ENCODE measurements around the gene PRUNE1. TPM values are rescaled to one million over a fixed set of nuclear protein-coding genes. Genes with fewer than 3 reads are reported as not detected.

PRUNE1 gene
- total and polyA plus RNA-seq, 2 donors from 2014 or later, result 24.0 to 25.6 TPM

GRCh38 chr1:151035167-151035566, 26.9 kb downstream of the PRUNE1 start:
- peaks cover 4 to 23% (median 17%) of the 10 kb centered on the region in 3 donors for H3K36me3 ChIP-seq (ENCODE audit: control insufficient read depth in 2 of 3, insufficient read depth in 3 of 3, low read length in 3 of 3)
- H3K4me1 ChIP-seq (ENCODE audit: control insufficient read depth in 2 of 3, insufficient read depth in 2 of 3, low read depth in 1 of 3, low read length in 3 of 3), result no peaks in the 10 kb centered on the region
- H3K27me3 ChIP-seq (ENCODE audit: control insufficient read depth, insufficient read depth, low read length), result no peaks in the 10 kb centered on the region
- intact Hi-C loops (cut with DNase I), result no loop called here
- FAIRE-seq, result no peak
- no peak overlapping the region for H3K9ac ChIP-seq (ENCODE audit: low read length in 3 of 3)
- H3K27ac ChIP-seq (ENCODE audit: low read depth in 2 of 2, low read length in 2 of 2), result no peak overlapping the region
- TF ChIP-seq CTCF (IDR thresholded peaks at IDR 0.05; ENCODE audit: borderline replicate concordance, extremely low read depth, insufficient read depth), result no peak
- H3K4me3 ChIP-seq (ENCODE audit: low read length in 3 of 3), result no peak overlapping the region
- H3K9me3 ChIP-seq (ENCODE audit: control insufficient read depth in 2 of 3, insufficient read depth in 1 of 3, low read length in 3 of 3), result no peaks in the 10 kb centered on the region
- DNase-seq, result no peak

- H3K9ac ChIP-seq (ENCODE audit: low read length in 3 of 3), result no peak within 1 kb of the TSS
- no peak within 1 kb of the TSS for H3K4me3 ChIP-seq (ENCODE audit: low read length in 3 of 3)
- no peak for TF ChIP-seq CTCF (IDR thresholded peaks at IDR 0.05; ENCODE audit: borderline replicate concordance, extremely low read depth, insufficient read depth)
- H3K4me1 ChIP-seq (ENCODE audit: control insufficient read depth in 2 of 3, insufficient read depth in 2 of 3, low read depth in 1 of 3, low read length in 3 of 3), result no peaks in the 10 kb centered on the region
- H3K36me3 ChIP-seq (ENCODE audit: control insufficient read depth in 2 of 3, insufficient read depth in 3 of 3, low read length in 3 of 3), result peaks cover 2 to 14% (median 14%) of the 10 kb centered on the region in 3 donors
- DNase-seq (no peak), FAIRE-seq (no peak)
- H3K27ac ChIP-seq (ENCODE audit: low read depth in 2 of 2, low read length in 2 of 2), result no peak within 1 kb of the TSS
- no peaks in the 10 kb centered on the region for H3K9me3 ChIP-seq (ENCODE audit: control insufficient read depth in 2 of 3, insufficient read depth in 1 of 3, low read length in 3 of 3)
- no peaks in the 10 kb centered on the region for H3K27me3 ChIP-seq (ENCODE audit: control insufficient read depth, insufficient read depth, low read length)
- intact Hi-C loops (cut with DNase I), result no loop called here
These were observed 28.1 kb downstream of the PRUNE1 start, which contains the start of gene BNIPL for GRCh38 chr1:151036356-151036755. TSS of gene BNIPL (plus strand) at chr1:151036586. CDS start at chr1:151036726, 140 bp downstream.

DNA sequence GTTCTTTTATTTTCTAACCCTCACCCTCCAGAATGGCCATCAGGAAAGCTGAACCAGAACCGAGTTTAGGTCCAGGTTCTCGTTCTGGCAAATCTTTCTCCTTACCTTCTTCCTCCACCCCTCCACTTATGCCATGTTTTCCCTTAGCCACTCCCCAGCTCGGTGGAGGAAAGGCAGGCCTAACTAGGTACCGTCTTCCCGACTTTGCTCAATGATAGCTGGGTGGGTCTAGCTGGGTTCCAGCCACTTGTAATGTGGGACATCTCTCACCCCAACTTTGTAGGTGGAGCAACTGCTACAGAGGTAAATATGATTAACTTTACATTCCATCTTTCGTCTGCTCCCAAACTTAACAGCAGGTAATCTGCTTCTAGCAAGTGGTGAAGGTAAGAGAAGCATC, 28.8 kb downstream of the PRUNE1 start:
- intact Hi-C loops (cut with DNase I), result no loop called here
- FAIRE-seq, result no peak

More for the DNA sequence above, 28.8 kb downstream of the PRUNE1 start:
- Histone ChIP-seq H3K4me3 (ENCODE audit: low read length in 3 of 3) (no peak overlapping the region), H3K9me3 (ENCODE audit: control insufficient read depth in 2 of 3, insufficient read depth in 1 of 3, low read length in 3 of 3) (no peaks in the 10 kb centered on the region), H3K27ac (ENCODE audit: low read depth in 2 of 2, low read length in 2 of 2) (no peak overlapping the region), H3K36me3 (ENCODE audit: control insufficient read depth in 2 of 3, insufficient read depth in 3 of 3, low read length in 3 of 3) (peaks cover 0 to 14% (median 14%) of the 10 kb centered on the region in 3 donors), H3K4me1 (ENCODE audit: control insufficient read depth in 2 of 3, insufficient read depth in 2 of 3, low read depth in 1 of 3, low read length in 3 of 3) (no peaks in the 10 kb centered on the region), H3K9ac (ENCODE audit: low read length in 3 of 3) (no peak overlapping the region), H3K27me3 (ENCODE audit: control insufficient read depth, insufficient read depth, low read length) (no peaks in the 10 kb centered on the region)
- DNase-seq, result no peak
- no peak for TF ChIP-seq CTCF (IDR thresholded peaks at IDR 0.05; ENCODE audit: borderline replicate concordance, extremely low read depth, insufficient read depth)
